Prostate gland (tissue), 2 donors: Measurements from ENCODE around the gene MAML2. TPM values are rescaled to one million over a fixed set of nuclear protein-coding genes. Genes with fewer than 3 reads are reported as not detected.

ENCODE experiments used
- DNase-seq: peaks from one replicate; pipeline ENCODE4 v3.0.0-alpha.2; 2019; ENCODE audit warnings: low spot score
- H3K27ac ChIP-seq, 2 donors: fragments of 200-600 bp; sonication (generic); 2 replicates each; pipeline ENCODE4 v1.5.1; 2017 to 2019
- H3K27me3 ChIP-seq: fragments of 200-600 bp; sonication (generic); replicated peaks from 2 replicates; pipeline ENCODE4 v1.5.1; 2019; ENCODE audit not compliant: insufficient read depth
- H3K36me3 ChIP-seq, 2 donors: fragments of 200-600 bp; sonication (generic); 1 replicate in 1 of 2; 2 replicates in 1 of 2; pipeline versions ENCODE4 v1.5.1 to v1.8.1; 2017 to 2019
- H3K4me1 ChIP-seq: fragments of 200-600 bp; sonication (generic); replicated peaks from 2 replicates; pipeline ENCODE4 v1.5.1; 2019
- H3K4me3 ChIP-seq, 2 donors: fragments of 200-600 bp; sonication (generic); 2 replicates each; pipeline ENCODE4 v1.5.1; 2017 to 2019
- H3K9me3 ChIP-seq: fragments of 200-600 bp; sonication (generic); 2 replicates; pipeline ENCODE4 v1.5.1; 2017
- POLR2A ChIP-seq: fragments of 450-650 bp; IDR thresholded peaks from one replicate; pipeline ENCODE4 v1.6.1; 2016; ENCODE audit warnings: antibody characterized with exemption, mild to moderate bottlenecking
- POLR2AphosphoS5 ChIP-seq: sonication (generic); formaldehyde crosslinking; IDR thresholded peaks from one replicate; pipeline ENCODE4 v1.6.1; 2017; ENCODE audit warnings: antibody characterized with exemption
- WGBS: methylation state at CpG from one replicate; pipeline ENCODE4 v1.1.5; 2018; 5-methylcytosine and 5-hydroxymethylcytosine counted together
- intact Hi-C: fragments of 100-400 bp; cut with DNase I; formaldehyde crosslinking; loops from one replicate; pipeline ENCODE4 v1.14.2; 2022
- total RNA-seq, 2 donors: library from RNA; depleted of rRNA; stranded (reverse); fragments of >200 nt; gene quantifications; one replicate each; pipeline ENCODE4 v1.1.0, GENCODE V29; 2016
- TF ChIP-seq, protein P1 (sequence below), 4 experiments: fragments of 200-600 bp in 2 of 4; fragments of 450-650 bp in 2 of 4; sonication (generic) in 2 of 4; IDR thresholded peaks; 1 replicate in 3 of 4; 2 replicates in 1 of 4; pipeline ENCODE4 v1.5.1; 2016 to 2019; ENCODE audit warnings: antibody characterized with exemption in 4 of 4, mild to moderate bottlenecking in 2 of 4, moderate library complexity in 2 of 4

The MAML2 gene
- total RNA-seq, 2 donors from 2014 or later: 28.9 to 30.4 TPM

GRCh38 chr11:96367342-96367741 is 24.3 kb upstream of the MAML2 start:
- Histone ChIP-seq H3K36me3 (no peaks in the 10 kb centered on the region), H3K27ac (no peak overlapping the region), H3K27me3 (no peaks in the 10 kb centered on the region), H3K9me3 (no peaks in the 10 kb centered on the region), H3K4me3 (no peak overlapping the region), H3K4me1 (no peaks in the 10 kb centered on the region)
- DNase-seq: no peak
- WGBS: 95% methylated on average over 2 of the region's 2 CpGs
- intact Hi-C loops: no loop called here
- TF ChIP-seq, protein P1, sequence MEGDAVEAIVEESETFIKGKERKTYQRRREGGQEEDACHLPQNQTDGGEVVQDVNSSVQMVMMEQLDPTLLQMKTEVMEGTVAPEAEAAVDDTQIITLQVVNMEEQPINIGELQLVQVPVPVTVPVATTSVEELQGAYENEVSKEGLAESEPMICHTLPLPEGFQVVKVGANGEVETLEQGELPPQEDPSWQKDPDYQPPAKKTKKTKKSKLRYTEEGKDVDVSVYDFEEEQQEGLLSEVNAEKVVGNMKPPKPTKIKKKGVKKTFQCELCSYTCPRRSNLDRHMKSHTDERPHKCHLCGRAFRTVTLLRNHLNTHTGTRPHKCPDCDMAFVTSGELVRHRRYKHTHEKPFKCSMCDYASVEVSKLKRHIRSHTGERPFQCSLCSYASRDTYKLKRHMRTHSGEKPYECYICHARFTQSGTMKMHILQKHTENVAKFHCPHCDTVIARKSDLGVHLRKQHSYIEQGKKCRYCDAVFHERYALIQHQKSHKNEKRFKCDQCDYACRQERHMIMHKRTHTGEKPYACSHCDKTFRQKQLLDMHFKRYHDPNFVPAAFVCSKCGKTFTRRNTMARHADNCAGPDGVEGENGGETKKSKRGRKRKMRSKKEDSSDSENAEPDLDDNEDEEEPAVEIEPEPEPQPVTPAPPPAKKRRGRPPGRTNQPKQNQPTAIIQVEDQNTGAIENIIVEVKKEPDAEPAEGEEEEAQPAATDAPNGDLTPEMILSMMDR (IDR thresholded peaks at IDR 0.05): no peak
- TF ChIP-seq POLR2AphosphoS5 (no peak), POLR2A (no peak)

DNA sequence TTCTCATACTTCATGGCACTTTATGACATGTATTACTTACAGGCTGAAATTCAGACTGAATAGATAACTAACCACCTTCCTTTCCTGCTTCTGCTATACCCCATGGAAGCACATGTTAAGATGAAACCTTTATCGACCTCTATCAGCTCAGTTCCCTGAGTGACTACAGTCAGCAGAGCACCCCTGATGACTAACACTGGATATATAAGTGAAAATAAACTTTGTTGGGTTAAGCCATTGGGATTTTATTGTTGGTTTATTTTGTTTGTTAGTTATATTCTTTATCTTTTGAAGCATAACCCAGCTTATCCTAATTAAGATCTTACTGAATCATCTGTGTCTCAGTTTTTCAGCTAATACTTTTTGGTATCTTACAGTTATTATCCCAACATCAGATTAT is 23.0 kb upstream of the MAML2 start:
- H3K27me3 ChIP-seq: no peaks in the 10 kb centered on the region
- H3K4me3 ChIP-seq: no peak overlapping the region
- H3K27ac ChIP-seq: no peak overlapping the region
- no peaks in the 10 kb centered on the region for H3K36me3 ChIP-seq
- no peak for DNase-seq
- TF ChIP-seq, protein P1 (IDR thresholded peaks at IDR 0.05): no peak
- no peak for TF ChIP-seq POLR2A
- TF ChIP-seq POLR2AphosphoS5: no peak
- 86% methylated on average over 1 of the region's 1 CpG for WGBS
- intact Hi-C loops: no loop called here
- H3K4me1 ChIP-seq: no peaks in the 10 kb centered on the region
- H3K9me3 ChIP-seq: no peaks in the 10 kb centered on the region

GRCh38 chr11:96365493-96365892 is 22.5 kb upstream of the MAML2 start:
- no peak overlapping the region for H3K27ac ChIP-seq
- no peaks in the 10 kb centered on the region for H3K4me1 ChIP-seq
- H3K9me3 ChIP-seq: no peaks in the 10 kb centered on the region
- no peaks in the 10 kb centered on the region for H3K27me3 ChIP-seq
- no peak for DNase-seq
- H3K36me3 ChIP-seq: no peaks in the 10 kb centered on the region
- TF ChIP-seq POLR2A: no peak
- TF ChIP-seq, protein P1 (IDR thresholded peaks at IDR 0.05): no peak
- no peak for TF ChIP-seq POLR2AphosphoS5
- intact Hi-C loops: no loop called here
- no peak overlapping the region for H3K4me3 ChIP-seq
- 43% methylated on average over 1 of the region's 1 CpG for WGBS

DNA sequence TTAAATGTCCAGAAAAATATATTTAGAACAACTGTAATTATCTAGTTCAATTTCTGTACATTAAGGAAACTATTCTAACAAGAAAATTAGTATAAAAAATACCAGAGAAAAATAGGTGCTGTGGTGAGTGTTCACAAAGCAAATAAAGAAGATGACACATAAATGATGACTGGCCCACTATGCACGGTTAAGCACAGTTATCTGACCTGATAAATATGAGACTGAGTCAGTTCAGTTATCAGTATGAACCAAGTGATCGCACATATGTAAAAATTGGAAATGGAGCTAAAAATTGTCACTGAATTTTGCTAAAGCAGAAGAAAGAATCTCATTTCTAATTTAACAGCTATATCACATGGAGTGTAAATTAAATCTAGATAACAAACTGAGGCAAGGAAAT is 18.8 kb upstream of the MAML2 start:
- H3K27ac ChIP-seq: no peak overlapping the region
- 92% methylated on average over 2 of the region's 2 CpGs for WGBS
- H3K4me1 ChIP-seq: no peaks in the 10 kb centered on the region

DNA sequence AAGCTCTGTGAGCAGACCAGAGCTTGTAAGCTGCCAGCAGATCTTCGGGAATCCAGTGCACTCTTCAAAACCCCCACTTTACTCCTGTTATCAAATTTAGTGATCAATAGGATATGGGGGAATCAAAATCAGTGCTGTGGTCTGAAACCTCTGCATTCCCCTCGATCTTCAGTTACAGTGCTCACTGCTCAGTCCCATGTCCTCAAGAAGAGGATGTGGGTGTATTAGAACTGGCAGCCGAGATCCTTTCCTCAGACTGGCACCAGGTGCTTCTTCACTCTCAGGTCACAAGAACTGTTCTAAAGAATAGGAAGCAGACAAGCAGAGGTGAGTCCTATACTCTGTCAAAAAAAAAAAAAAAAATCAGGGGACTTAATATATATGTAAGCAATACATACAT is 15.3 kb upstream of the MAML2 start:
- no peak for TF ChIP-seq POLR2AphosphoS5
- Histone ChIP-seq H3K4me3 (no peak overlapping the region), H3K27ac (no peak overlapping the region), H3K27me3 (no peaks in the 10 kb centered on the region), H3K36me3 (no peaks in the 10 kb centered on the region), H3K4me1 (no peaks in the 10 kb centered on the region), H3K9me3 (no peaks in the 10 kb centered on the region)
- no peak for DNase-seq
- WGBS: 94% methylated on average over 3 of the region's 3 CpGs
- intact Hi-C loops: no loop called here

More for the DNA sequence above, 18.8 kb upstream of the MAML2 start:
- H3K36me3 ChIP-seq: no peaks in the 10 kb centered on the region
- H3K27me3 ChIP-seq: no peaks in the 10 kb centered on the region
- intact Hi-C loops: no loop called here
- no peak for DNase-seq
- no peak overlapping the region for H3K4me3 ChIP-seq
- no peaks in the 10 kb centered on the region for H3K9me3 ChIP-seq
- no peak for TF ChIP-seq POLR2A
- TF ChIP-seq, protein P1 (IDR thresholded peaks at IDR 0.05): no peak
- no peak for TF ChIP-seq POLR2AphosphoS5
